NCI-H2171 (cell line): ENCODE data around the gene EIF4ENIF1.
"Not testable (repeated sequence)": the region's sequence is repeated elsewhere in the genome, so short reads cannot be mapped to it uniquely, and the experiment has no call there.

Experiments used
- DNase-seq: peaks from one replicate; lab custom pipeline; 2025; lab: John Stamatoyannopoulos, UW

The EIF4ENIF1 gene

GRCh38 chr22:31442768-31443489 lies 46.7 kb downstream of the EIF4ENIF1 start:
- no peak for DNase-seq

GRCh38 chr22:31441652-31442051 lies 48.0 kb downstream of the EIF4ENIF1 start:
- no peak for DNase-seq

- no peak for DNase-seq
Measured at GRCh38 chr22:31440681-31441080, 49.0 kb downstream of the EIF4ENIF1 start.

GRCh38 chr22:31439808-31440207 lies 49.8 kb downstream of the EIF4ENIF1 start:
- no peak for DNase-seq

DNA sequence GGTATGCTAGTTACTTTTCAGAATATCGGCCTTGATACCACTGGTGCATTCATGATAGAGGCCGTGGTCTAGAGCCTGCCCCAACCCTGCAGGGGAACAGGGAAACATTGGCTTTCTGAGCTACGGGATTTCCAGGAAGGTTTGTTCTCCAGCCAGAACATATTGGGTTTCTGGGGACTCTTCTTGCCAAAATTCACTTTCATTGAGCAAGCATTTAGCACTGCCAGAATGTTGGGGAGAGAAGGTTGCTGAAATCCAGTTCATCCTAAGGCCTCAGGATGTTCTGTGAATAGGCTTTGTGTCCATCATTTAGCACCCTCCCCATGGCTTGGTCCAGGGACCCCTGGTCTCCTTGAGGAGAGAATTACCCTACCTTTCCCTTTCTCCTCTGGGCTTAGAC lies 53.5 kb downstream of the EIF4ENIF1 start:
- DNase-seq: no peak

GRCh38 chr22:31431950-31432349 lies 57.7 kb downstream of the EIF4ENIF1 start:
- DNase-seq: no peak

DNA sequence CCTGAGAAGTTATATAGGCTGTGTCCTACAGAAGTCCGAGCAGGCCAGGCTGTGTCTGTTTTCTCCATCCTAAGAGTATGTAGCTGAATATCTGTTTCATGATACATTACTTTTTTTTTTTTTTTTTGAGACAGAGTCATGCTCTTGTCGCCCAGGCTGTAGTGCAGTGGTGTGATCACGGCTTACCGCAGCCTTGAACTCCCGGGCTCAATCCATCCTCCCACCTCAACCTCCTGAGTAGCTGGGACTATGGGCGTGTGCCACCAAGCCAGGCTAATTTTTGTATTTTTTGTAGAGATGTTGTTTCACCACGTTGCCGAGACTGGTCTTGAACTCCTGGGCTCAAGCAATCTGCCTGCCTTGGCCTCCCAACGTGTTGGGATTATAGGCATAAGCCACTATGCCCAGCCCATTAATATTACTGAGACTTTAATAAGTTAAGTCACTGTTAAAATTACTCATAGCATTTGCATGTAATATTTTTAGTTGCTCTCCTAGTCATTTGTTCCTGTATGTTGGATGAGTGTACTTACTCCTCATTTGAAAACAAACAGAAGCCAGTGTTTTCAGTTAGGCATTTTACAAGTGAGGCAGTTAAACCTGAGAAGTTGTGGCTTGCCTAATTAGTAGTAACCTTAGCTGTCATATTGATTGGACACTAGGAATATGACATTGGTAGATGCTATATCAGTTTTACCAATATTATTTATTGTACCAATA lies 64.2 kb downstream of the EIF4ENIF1 start:
- no peak for DNase-seq

GRCh38 chr22:31402350-31402749 lies 87.3 kb downstream of the EIF4ENIF1 start:
- not testable (repeated sequence) for DNase-seq

- no peak for DNase-seq
Measured at GRCh38 chr22:31400023-31400397, 89.6 kb downstream of the EIF4ENIF1 start.

DNA sequence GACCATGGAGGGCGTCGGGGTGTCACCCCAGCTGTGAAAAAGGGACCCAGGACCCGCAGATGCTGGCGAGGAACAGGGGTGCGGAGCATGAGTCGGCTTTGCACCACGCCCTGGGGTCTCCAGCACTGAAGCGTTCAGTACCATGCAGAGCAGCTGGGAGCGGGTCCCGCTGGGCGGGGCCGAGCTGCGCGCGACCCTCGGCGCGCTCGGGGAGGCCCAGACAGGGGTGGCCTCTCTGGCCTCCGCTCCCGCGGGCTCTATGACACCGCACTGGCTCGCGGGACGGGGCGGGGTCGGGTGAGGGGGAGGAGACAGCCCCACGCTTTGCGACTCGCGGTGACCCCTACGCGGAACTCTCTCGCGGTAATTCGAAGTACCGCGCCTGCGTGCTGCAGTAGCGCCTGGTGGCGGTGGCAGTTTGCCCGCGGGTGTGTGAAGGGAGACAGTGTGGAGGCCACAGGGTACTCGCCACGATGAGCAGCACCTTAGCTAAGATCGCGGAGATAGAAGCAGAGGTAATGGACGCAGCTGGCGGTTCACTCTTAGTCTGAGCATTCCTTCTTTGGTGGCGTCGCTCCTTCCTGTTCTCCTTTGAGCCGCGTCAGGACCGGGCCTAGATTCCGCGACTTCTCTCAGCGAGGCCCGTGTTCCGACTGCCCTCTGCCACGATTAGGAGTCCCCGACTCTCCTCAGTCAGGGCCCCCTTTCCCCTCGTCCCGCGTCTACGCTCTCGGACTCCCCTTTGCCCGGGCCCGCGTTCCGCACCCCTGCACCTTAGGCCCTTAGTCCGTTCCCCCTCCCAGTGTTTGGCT lies 90.2 kb downstream of the EIF4ENIF1 start, which contains the start of gene DRG1:
Gene DRG1 (plus strand): TSS at position 394 of the 812 bp plus-strand sequence. CDS start 80 bp downstream, at position 474.
- DNase-seq: peak; percentile 94

DNA sequence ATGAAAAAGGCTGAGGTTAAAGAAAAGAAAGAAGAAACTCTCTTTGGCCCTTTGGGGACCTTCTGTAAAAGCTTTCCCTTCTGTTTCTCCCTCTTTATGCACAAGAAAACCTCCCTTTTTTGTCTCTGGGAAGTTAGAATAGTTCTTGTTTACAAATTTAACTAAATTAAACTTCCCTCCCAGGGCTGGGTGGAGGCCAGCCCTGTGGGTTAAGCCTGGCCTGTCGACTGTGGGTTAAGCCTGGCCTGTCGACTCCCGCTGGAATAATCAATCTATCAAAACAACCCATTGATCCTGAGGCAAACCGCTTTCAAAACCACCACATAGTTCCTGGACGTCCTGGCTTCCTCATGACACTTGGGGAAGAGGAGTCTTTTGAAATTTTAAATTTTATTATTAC lies 91.4 kb downstream of the EIF4ENIF1 start:
- no peak for DNase-seq

DNA sequence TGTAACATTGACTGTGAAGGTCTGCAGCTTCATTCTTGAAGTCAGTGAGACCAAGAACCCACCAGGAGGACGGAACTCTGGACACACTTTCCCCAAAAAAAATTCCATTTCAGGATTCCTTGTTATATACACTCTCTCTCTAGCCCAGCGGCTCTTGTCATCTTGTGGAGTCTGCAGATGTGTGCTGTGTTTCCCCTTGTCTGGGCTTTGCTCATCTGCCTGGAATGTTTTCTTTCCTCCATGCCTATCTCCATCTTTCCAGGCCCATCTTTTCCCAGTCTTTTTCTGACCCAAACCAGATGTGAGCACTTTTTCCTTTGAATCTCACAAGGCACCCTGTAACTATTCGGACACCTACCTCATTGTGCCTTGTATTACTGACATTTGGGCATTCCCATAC lies 95.3 kb downstream of the EIF4ENIF1 start:
- no peak for DNase-seq

- no peak for DNase-seq
Measured at GRCh38 chr22:31393893-31394292, 95.7 kb downstream of the EIF4ENIF1 start.
